GM06990 (cell line): Measurements from ENCODE around the gene PEX5L.

Experiments
- DNase-seq: peaks from one replicate; pipeline ENCODE4 v3.0.0-alpha.2; 2011; ENCODE audit not compliant: insufficient read length; ENCODE audit errors: extremely low read depth
- H3K27me3 ChIP-seq: replicated peaks from 2 replicates; pipeline ENCODE4 v1.6.0; 2011; ENCODE audit warnings: low read length; ENCODE audit not compliant: control insufficient read depth, insufficient read depth
- H3K36me3 ChIP-seq: 2 replicates; pipeline ENCODE4 v1.5.1; 2011; ENCODE audit warnings: low read length; ENCODE audit not compliant: control insufficient read depth, insufficient read depth
- H3K4me3 ChIP-seq: replicated peaks from 2 replicates; pipeline ENCODE4 v1.5.1; 2011; ENCODE audit warnings: low read depth, mild to moderate bottlenecking, control low read depth, low read length
- CTCF ChIP-seq: IDR thresholded peaks from 2 replicates; pipeline ENCODE4 v1.5.1; 2011; ENCODE audit warnings: low read length, control low read depth, mild to moderate bottlenecking, inconsistent platforms; ENCODE audit not compliant: insufficient read depth, poor library complexity, severe bottlenecking

PEX5L gene

GRCh38 chr3:180036671-180037455 lies at the start of gene PEX5L:
PEX5L (minus strand) TSS chr3:180036937; CDS start chr3:180036599, 338 bp downstream.
- peak; percentile 57 for DNase-seq
- no peak for TF ChIP-seq CTCF
- Histone ChIP-seq H3K36me3 (no peaks in the 10 kb centered on the region), H3K4me3 (peak within 1 kb of the TSS; percentile 47), H3K27me3 (peaks cover 1% of the 10 kb centered on the region)

GRCh38 chr3:180085122-180085710 lies 48.5 kb upstream of the PEX5L start:
- DNase-seq, result no peak
- Histone ChIP-seq H3K27me3 (no peaks in the 10 kb centered on the region), H3K36me3 (no peaks in the 10 kb centered on the region), H3K4me3 (no peak overlapping the region)
- peak; percentile 32 for TF ChIP-seq CTCF

GRCh38 chr3:180082699-180083098 lies 46.0 kb upstream of the PEX5L start:
- H3K36me3 ChIP-seq, result no peaks in the 10 kb centered on the region
- no peak for DNase-seq

GRCh38 chr3:180078592-180078991 lies 41.9 kb upstream of the PEX5L start:
- H3K36me3 ChIP-seq, result no peaks in the 10 kb centered on the region
- no peak for TF ChIP-seq CTCF
- H3K27me3 ChIP-seq, result no peaks in the 10 kb centered on the region
- no peak overlapping the region for H3K4me3 ChIP-seq
- DNase-seq, result no peak

More at GRCh38 chr3:180082699-180083098, 46.0 kb upstream of the PEX5L start:
- TF ChIP-seq CTCF, result no peak
- Histone ChIP-seq H3K27me3 (no peaks in the 10 kb centered on the region), H3K4me3 (no peak overlapping the region)

GRCh38 chr3:180073561-180073960 lies 36.8 kb upstream of the PEX5L start:
- Histone ChIP-seq H3K4me3 (no peak overlapping the region), H3K36me3 (no peaks in the 10 kb centered on the region), H3K27me3 (no peaks in the 10 kb centered on the region)
- TF ChIP-seq CTCF, result no peak
- DNase-seq, result no peak
